ENCODE data around the gene COX11.

DNA sequence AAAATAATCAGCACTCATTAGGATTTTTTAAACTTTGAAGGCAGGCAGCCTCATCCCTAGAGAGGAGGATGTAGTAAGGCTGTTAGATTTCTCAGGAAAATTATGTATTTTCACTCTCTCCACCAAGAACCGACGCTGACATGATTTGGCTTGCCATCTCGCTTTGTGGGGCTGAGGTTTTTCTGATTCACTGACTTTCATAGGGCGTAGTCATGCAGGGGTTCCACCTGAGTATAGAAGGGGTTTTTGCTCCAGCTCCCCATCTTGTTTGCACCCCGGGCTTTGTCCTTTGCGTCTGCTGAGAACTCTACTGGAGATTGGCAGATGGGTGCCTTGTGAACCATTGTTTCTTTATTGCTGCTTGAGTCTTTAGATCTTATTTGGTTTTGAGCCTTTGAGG, 47.6 kb downstream of the COX11 start:
- TF ChIP-seq GATA3 (IDR thresholded peaks at IDR 0.05; ENCODE audit: low read depth, low read length) (no peak), GATA2 (IDR thresholded peaks at IDR 0.05; ENCODE audit: low read depth, low read length) (no peak)

Measured in SH-SY5Y (cell line).